NCI-H187 (cell line): Measurements from ENCODE around the gene OPCML.

Experiments
- DNase-seq, 2 experiments: peaks; one replicate each; lab custom pipeline; 2025; lab: John Stamatoyannopoulos, UW

Gene OPCML

GRCh38 chr11:132718711-132719671, 813.3 kb downstream of the OPCML start:
- DNase-seq, result no peak

GRCh38 chr11:132717824-132718223, 814.5 kb downstream of the OPCML start:
- no peak for DNase-seq

GRCh38 chr11:132716037-132716436, 816.3 kb downstream of the OPCML start:
- no peak for DNase-seq

- no peak for DNase-seq
Observed at GRCh38 chr11:132714859-132715440, 817.4 kb downstream of the OPCML start.

GRCh38 chr11:132712466-132712865, 819.8 kb downstream of the OPCML start:
- DNase-seq, result no peak

GRCh38 chr11:132704781-132705375, 827.4 kb downstream of the OPCML start:
- no peak for DNase-seq

- no peak for DNase-seq
Observed at GRCh38 chr11:132692891-132693290, 839.4 kb downstream of the OPCML start.

GRCh38 chr11:132691848-132692550, 840.3 kb downstream of the OPCML start:
- no peak for DNase-seq

- DNase-seq, result no peak
Observed at GRCh38 chr11:132686886-132687285, 845.4 kb downstream of the OPCML start.

- DNase-seq, result no peak
Observed at GRCh38 chr11:132685174-132685611, 847.1 kb downstream of the OPCML start.

GRCh38 chr11:132683602-132684001, 848.7 kb downstream of the OPCML start:
- DNase-seq, result no peak

- DNase-seq, result no peak
Observed at GRCh38 chr11:132681971-132682370, 850.3 kb downstream of the OPCML start.

- no peak for DNase-seq
Observed at GRCh38 chr11:132680584-132680983, 851.7 kb downstream of the OPCML start.

- DNase-seq, result no peak
Observed at GRCh38 chr11:132674151-132674550, 858.1 kb downstream of the OPCML start.

- DNase-seq, result no peak
Observed at GRCh38 chr11:132671851-132672370, 860.4 kb downstream of the OPCML start.

- no peak for DNase-seq
Observed at GRCh38 chr11:132670921-132671675, 861.2 kb downstream of the OPCML start.

- DNase-seq, result no peak
Observed at GRCh38 chr11:132669949-132670348, 862.4 kb downstream of the OPCML start.

- no peak for DNase-seq
Observed at GRCh38 chr11:132665205-132665604, 867.1 kb downstream of the OPCML start.

GRCh38 chr11:132658696-132659095, 873.6 kb downstream of the OPCML start:
- no peak for DNase-seq

GRCh38 chr11:132658004-132658403, 874.3 kb downstream of the OPCML start:
- no peak for DNase-seq

- no peak for DNase-seq
Observed at GRCh38 chr11:132655187-132655855, 877.0 kb downstream of the OPCML start.
